GM12864 (cell line): ENCODE results near the gene SEPSECS.

Source experiments
- DNase-seq: peaks from one replicate; pipeline ENCODE4 v3.0.0-alpha.2; 2011; ENCODE audit warnings: low read depth
- H3K4me3 ChIP-seq: 2 replicates; pipeline ENCODE4 v1.5.1; 2011; ENCODE audit warnings: mild to moderate bottlenecking, low read depth, low read length, control low read depth
- CTCF ChIP-seq: IDR thresholded peaks from 2 replicates; pipeline ENCODE4 v1.5.1; 2011; ENCODE audit warnings: low read depth, mild to moderate bottlenecking, moderate library complexity, low read length, control low read depth, inconsistent platforms; ENCODE audit errors: missing control alignments

Gene SEPSECS

GRCh38 chr4:25159837-25160713 lies at the start of gene SEPSECS:
SEPSECS (minus strand) TSS chr4:25160449; CDS start chr4:25160369, 80 bp downstream.
- DNase-seq, result peak; percentile 96
- TF ChIP-seq CTCF, result no peak
- H3K4me3 ChIP-seq, result peak within 1 kb of the TSS; percentile 96

DNA sequence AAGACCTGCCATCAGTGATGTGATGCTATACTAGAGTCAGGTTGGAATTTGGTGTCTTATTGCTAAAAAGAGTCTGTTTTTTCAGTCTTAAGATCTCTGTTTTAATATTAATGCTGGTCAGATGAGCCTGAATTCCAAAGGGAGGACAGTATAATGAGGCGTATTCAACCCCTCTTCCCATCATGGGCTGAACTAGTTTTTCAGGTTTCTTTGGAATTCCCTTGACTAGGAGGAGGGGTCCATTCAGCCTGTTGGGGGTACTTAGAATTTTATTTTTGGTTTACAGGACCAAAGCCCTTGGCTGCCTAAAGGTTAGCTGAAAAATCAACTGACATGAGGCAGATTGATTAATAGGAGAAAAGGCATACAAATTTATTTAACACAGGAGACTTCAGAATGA lies 49.5 kb upstream of the SEPSECS start:
- no peak for TF ChIP-seq CTCF
- H3K4me3 ChIP-seq, result no peak overlapping the region
- DNase-seq, result no peak

- TF ChIP-seq CTCF, result no peak
- H3K4me3 ChIP-seq, result no peak overlapping the region
- no peak for DNase-seq
Measured at GRCh38 chr4:25207997-25208396, 47.7 kb upstream of the SEPSECS start.

DNA sequence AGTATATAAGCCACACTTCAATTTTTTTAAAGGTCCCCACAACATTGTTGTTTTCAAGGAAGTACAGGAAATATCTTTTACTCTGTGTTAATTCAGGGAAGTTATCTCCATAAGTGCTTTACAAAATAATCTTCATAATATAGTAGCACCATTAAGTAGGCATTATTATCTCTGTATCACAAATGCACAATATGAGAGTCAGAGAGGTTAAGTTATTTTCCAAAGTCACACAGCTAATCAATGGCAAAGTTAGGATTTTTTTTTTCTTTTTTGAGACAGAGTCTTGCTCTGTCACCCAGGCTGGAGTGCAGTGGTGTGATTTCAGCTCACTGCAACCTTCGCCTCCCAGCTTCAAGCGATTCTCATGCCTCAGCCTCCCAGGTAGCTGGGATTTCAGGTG lies 38.5 kb upstream of the SEPSECS start:
- TF ChIP-seq CTCF, result no peak
- DNase-seq, result no peak
- H3K4me3 ChIP-seq, result no peak overlapping the region

DNA sequence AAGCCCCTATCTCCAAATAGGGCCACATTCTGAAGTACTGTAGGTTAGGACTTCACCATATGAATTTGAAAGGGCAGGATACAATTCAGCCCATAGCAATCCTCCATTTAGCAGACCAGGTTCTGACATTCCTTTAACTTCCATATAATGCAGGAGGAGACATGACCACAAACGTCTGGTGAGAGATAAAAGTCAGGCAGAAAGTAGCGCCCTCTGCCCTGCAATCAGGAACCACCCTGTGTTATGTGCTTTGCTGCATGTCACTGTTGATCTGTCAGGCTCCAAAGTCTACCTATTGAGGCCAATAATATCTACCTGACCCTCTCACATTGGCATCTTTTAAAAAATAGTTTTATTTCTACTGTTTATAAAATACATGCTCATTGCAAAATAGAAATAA lies 30.2 kb upstream of the SEPSECS start:
- no peak overlapping the region for H3K4me3 ChIP-seq
- DNase-seq, result no peak
- TF ChIP-seq CTCF, result no peak

GRCh38 chr4:25184056-25184455 lies 23.8 kb upstream of the SEPSECS start:
- no peak for TF ChIP-seq CTCF
- DNase-seq, result no peak
- no peak overlapping the region for H3K4me3 ChIP-seq

- TF ChIP-seq CTCF, result no peak
- no peak overlapping the region for H3K4me3 ChIP-seq
- no peak for DNase-seq
Measured at GRCh38 chr4:25182937-25183336, 22.7 kb upstream of the SEPSECS start.
